RWPE2 (cell line): ENCODE measurements around the gene MDH1B.

Experiments
- ATAC-seq: fragments of 200-7000 bp; cut with Tn5 transposase; 3 replicates; pipeline ENCODE4 v1.9.1; 2021; ENCODE audit warnings: low read depth
- DNase-seq: peaks from one replicate; pipeline ENCODE4 v3.0.0-alpha.2; 2020; ENCODE audit warnings: low spot score
- H3K27ac ChIP-seq: fragments of 450-650 bp; 2 replicates; pipeline ENCODE4 v1.5.1; 2017; ENCODE audit warnings: mild to moderate bottlenecking; ENCODE audit not compliant: poor library complexity, severe bottlenecking
- H3K27me3 ChIP-seq: fragments of 250-450 bp; sonication (Bioruptor Pico); 2 replicates; pipeline ENCODE4 v1.5.1; 2021; ENCODE audit warnings: mild to moderate bottlenecking, moderate library complexity; ENCODE audit not compliant: insufficient read depth, poor library complexity, severe bottlenecking
- H3K36me3 ChIP-seq: fragments of 250-450 bp; sonication (Bioruptor Pico); 2 replicates; pipeline ENCODE4 v1.5.1; 2020; ENCODE audit warnings: low read depth, mild to moderate bottlenecking, moderate library complexity
- H3K4me1 ChIP-seq: fragments of 250-450 bp; sonication (Bioruptor Pico); 2 replicates; pipeline ENCODE4 v1.5.1; 2021; ENCODE audit warnings: mild to moderate bottlenecking, moderate library complexity; ENCODE audit not compliant: insufficient read depth, poor library complexity, severe bottlenecking
- H3K4me3 ChIP-seq: fragments of 250-450 bp; sonication (Bioruptor Pico); 2 replicates; pipeline ENCODE4 v1.5.1; 2021; ENCODE audit warnings: mild to moderate bottlenecking, moderate library complexity; ENCODE audit not compliant: severe bottlenecking
- H3K9me3 ChIP-seq: fragments of 250-450 bp; sonication (Bioruptor Pico); 2 replicates; pipeline ENCODE4 v1.5.1; 2021; ENCODE audit warnings: mild to moderate bottlenecking, moderate library complexity; ENCODE audit not compliant: severe bottlenecking
- CTCF ChIP-seq: fragments of 450-650 bp; IDR thresholded peaks from one replicate; pipeline ENCODE4 v1.5.1; 2017; ENCODE audit warnings: mild to moderate bottlenecking, moderate library complexity; ENCODE audit not compliant: poor library complexity, severe bottlenecking

Gene MDH1B

GRCh38 chr2:206700156-206700555 lies 65.0 kb downstream of the MDH1B start:
- H3K4me1 ChIP-seq = no peaks in the 10 kb centered on the region
- H3K27ac ChIP-seq = no peak overlapping the region
- H3K27me3 ChIP-seq = peaks cover 8% of the 10 kb centered on the region
- no peak for DNase-seq
- H3K36me3 ChIP-seq = no peaks in the 10 kb centered on the region
- TF ChIP-seq CTCF = no peak
- H3K9me3 ChIP-seq = no peaks in the 10 kb centered on the region
- no peak overlapping the region for H3K4me3 ChIP-seq
- no peak for ATAC-seq

- ATAC-seq = no peak
- DNase-seq = no peak
Observed at GRCh38 chr2:206698811-206699210, 66.3 kb downstream of the MDH1B start.

GRCh38 chr2:206696910-206697309 lies 68.2 kb downstream of the MDH1B start:
- Histone ChIP-seq H3K9me3 (no peaks in the 10 kb centered on the region), H3K4me3 (no peak overlapping the region), H3K36me3 (no peaks in the 10 kb centered on the region), H3K27ac (no peak overlapping the region), H3K27me3 (peaks cover 4% of the 10 kb centered on the region), H3K4me1 (no peaks in the 10 kb centered on the region)
- no peak for ATAC-seq
- DNase-seq = no peak
- TF ChIP-seq CTCF = no peak

More at GRCh38 chr2:206698811-206699210, 66.3 kb downstream of the MDH1B start:
- Histone ChIP-seq H3K4me1 (no peaks in the 10 kb centered on the region), H3K27ac (no peak overlapping the region), H3K4me3 (no peak overlapping the region), H3K27me3 (peaks cover 8% of the 10 kb centered on the region), H3K9me3 (no peaks in the 10 kb centered on the region), H3K36me3 (no peaks in the 10 kb centered on the region)
- TF ChIP-seq CTCF = no peak

- no peak overlapping the region for H3K4me3 ChIP-seq
- H3K4me1 ChIP-seq = no peaks in the 10 kb centered on the region
- H3K27ac ChIP-seq = no peak overlapping the region
- H3K36me3 ChIP-seq = no peaks in the 10 kb centered on the region
- H3K9me3 ChIP-seq = no peaks in the 10 kb centered on the region
- peak; percentile 77 for TF ChIP-seq CTCF
- no peaks in the 10 kb centered on the region for H3K27me3 ChIP-seq
- DNase-seq = no peak
- ATAC-seq = peak; percentile 66
Observed at GRCh38 chr2:206693399-206694137, 71.6 kb downstream of the MDH1B start.

- H3K36me3 ChIP-seq = no peaks in the 10 kb centered on the region
- H3K4me1 ChIP-seq = no peaks in the 10 kb centered on the region
- ATAC-seq = no peak
- H3K4me3 ChIP-seq = no peak overlapping the region
- no peak for TF ChIP-seq CTCF
- H3K27ac ChIP-seq = no peak overlapping the region
- no peaks in the 10 kb centered on the region for H3K9me3 ChIP-seq
- DNase-seq = no peak
- peaks cover 5% of the 10 kb centered on the region for H3K27me3 ChIP-seq
Observed at GRCh38 chr2:206692971-206693370, 72.2 kb downstream of the MDH1B start.
